Left lung (tissue), 10 donors: ENCODE data around the gene FLCN. TPM values are rescaled to one million over a fixed set of nuclear protein-coding genes. Genes with fewer than 3 reads are reported as not detected.

ENCODE experiments used
- ATAC-seq: fragments of 200-7000 bp; cut with Tn5 transposase; one replicate; pipeline ENCODE4 v1.9.1; 2020; ENCODE audit warnings: moderate library complexity
- DNase-seq, 4 donors: peaks; one replicate each; pipeline ENCODE4 v3.0.0-alpha.2; 2013 to 2020
- H3K27ac ChIP-seq, 2 donors: fragments of 200-600 bp; sonication (generic) in 1 of 2; one replicate each; pipeline versions ENCODE4 v1.5.0 to v1.8.0; 2020 to 2021
- H3K27me3 ChIP-seq, 2 donors: fragments of 200-600 bp; sonication (generic) in 1 of 2; one replicate each; pipeline versions ENCODE4 v1.5.0 to v1.8.0; 2020 to 2021
- H3K36me3 ChIP-seq, 2 donors: fragments of 200-600 bp; sonication (generic) in 1 of 2; one replicate each; pipeline versions ENCODE4 v1.5.0 to v1.8.0; 2020 to 2021
- H3K4me1 ChIP-seq, 2 donors: fragments of 200-600 bp; one replicate each; pipeline ENCODE4 v1.8.0; 2021
- H3K4me3 ChIP-seq, 2 donors: fragments of 200-600 bp; sonication (generic) in 1 of 2; one replicate each; pipeline versions ENCODE4 v1.5.0 to v1.8.0; 2020 to 2021; ENCODE audit warnings: mild to moderate bottlenecking in 1 of 2
- H3K9me3 ChIP-seq, 2 donors: fragments of 200-600 bp; sonication (generic) in 1 of 2; one replicate each; pipeline versions ENCODE4 v1.5.0 to v1.8.0; 2020 to 2021
- intact Hi-C, 2 donors: fragments of 100-400 bp; cut with DNase I; formaldehyde crosslinking; loops; one replicate each; pipeline versions ENCODE4 v1.11.2 to v1.14.2; 2022
- polyA plus RNA-seq, 6 donors: library from polyadenylated mRNA; unstranded; fragments of 120-200 nt; gene quantifications; one replicate each; pipeline ENCODE4 v1.2.1, GENCODE V29; 2013; ENCODE audit not compliant: insufficient read length in 6 of 6
- total RNA-seq, 2 donors: library from RNA; stranded (reverse); fragmentation: NEBNext Ultra II Directional; extraction: Animal tissue kit (Norgen Biotek cat#: 25700); gene quantifications; one replicate each; pipeline ENCODE4 v1.2.1, GENCODE V29; 2021
- TF ChIP-seq, protein P1 (sequence below), 2 donors: fragments of 200-600 bp; sonication (generic) in 1 of 2; IDR thresholded peaks; one replicate each; pipeline versions ENCODE4 v1.5.0 to v1.8.0; 2021; ENCODE audit warnings: antibody characterized with exemption in 2 of 2
- donor health status: DM: no; HTN: yes; CAD: no.
- donor health status: DM: no; HTN: no; CAD: no.

The FLCN gene
- total and polyA plus RNA-seq, 8 donors: 39.6 to 80.1 (median 50.8) TPM

DNA sequence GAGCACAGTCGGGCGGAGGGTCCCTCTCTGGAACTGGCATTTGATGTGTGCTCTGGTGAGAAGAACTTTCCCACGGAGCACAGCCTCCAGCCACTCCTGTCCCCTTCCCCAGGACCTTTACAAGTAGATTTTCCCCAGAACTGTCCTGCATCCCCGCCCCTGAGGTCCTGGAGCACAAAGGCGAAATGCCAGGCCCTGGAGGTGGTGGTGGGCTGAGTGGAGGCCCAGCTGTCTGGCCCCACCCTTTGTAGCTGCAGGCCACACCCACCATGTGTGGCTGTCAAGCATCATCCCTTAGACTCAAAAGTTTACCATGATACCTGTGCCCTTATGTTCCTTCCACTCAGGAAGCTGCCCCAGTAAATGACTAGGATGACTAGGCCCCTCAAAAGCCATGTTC, 68.6 kb downstream of the FLCN start:
- ATAC-seq: no peak
- TF ChIP-seq, protein P1, sequence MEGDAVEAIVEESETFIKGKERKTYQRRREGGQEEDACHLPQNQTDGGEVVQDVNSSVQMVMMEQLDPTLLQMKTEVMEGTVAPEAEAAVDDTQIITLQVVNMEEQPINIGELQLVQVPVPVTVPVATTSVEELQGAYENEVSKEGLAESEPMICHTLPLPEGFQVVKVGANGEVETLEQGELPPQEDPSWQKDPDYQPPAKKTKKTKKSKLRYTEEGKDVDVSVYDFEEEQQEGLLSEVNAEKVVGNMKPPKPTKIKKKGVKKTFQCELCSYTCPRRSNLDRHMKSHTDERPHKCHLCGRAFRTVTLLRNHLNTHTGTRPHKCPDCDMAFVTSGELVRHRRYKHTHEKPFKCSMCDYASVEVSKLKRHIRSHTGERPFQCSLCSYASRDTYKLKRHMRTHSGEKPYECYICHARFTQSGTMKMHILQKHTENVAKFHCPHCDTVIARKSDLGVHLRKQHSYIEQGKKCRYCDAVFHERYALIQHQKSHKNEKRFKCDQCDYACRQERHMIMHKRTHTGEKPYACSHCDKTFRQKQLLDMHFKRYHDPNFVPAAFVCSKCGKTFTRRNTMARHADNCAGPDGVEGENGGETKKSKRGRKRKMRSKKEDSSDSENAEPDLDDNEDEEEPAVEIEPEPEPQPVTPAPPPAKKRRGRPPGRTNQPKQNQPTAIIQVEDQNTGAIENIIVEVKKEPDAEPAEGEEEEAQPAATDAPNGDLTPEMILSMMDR (IDR thresholded peaks at IDR 0.05): no peak
- no peak overlapping the region for H3K27ac ChIP-seq
- H3K9me3 ChIP-seq: no peaks in the 10 kb centered on the region
- intact Hi-C loops: no loop called here
- DNase-seq: no peak
- H3K27me3 ChIP-seq: no peaks in the 10 kb centered on the region
- peaks cover 7 to 28% of the 10 kb centered on the region in 2 donors for H3K4me1 ChIP-seq
- H3K36me3 ChIP-seq: peaks cover 0 to 89% of the 10 kb centered on the region in 2 donors
- H3K4me3 ChIP-seq: no peak overlapping the region

- intact Hi-C loops: no loop called here
- ATAC-seq: no peak
- TF ChIP-seq, protein P1 (IDR thresholded peaks at IDR 0.05): no peak
- DNase-seq: peak in 1 of 4 donors; percentile 59
- H3K9me3 ChIP-seq: no peaks in the 10 kb centered on the region
- peaks cover 7 to 25% of the 10 kb centered on the region in 2 donors for H3K4me1 ChIP-seq
- H3K27me3 ChIP-seq: no peaks in the 10 kb centered on the region
- no peak overlapping the region for H3K4me3 ChIP-seq
- H3K36me3 ChIP-seq: peaks cover 0 to 89% of the 10 kb centered on the region in 2 donors
- H3K27ac ChIP-seq: no peak overlapping the region
These were observed 69.0 kb downstream of the FLCN start for GRCh38 chr17:17167986-17168385.

DNA sequence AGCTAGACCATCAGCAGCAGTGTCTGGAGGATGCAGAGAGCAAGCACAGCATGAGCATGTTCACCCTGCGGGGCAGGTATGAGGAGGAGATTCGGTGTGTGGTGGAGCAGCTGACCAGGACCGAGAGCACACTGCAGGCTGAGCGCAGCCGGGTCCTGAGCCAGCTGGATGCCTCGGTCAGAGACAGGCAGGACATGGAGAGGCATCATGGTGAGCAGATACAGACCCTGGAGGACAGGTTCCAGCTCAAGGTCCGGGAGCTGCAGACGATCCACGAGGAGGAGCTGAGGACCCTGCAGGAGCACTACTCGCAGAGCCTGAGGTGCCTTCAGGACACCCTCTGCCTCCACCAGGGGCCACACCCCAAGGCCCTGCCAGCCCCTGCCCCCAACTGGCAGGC, 69.6 kb downstream of the FLCN start:
- peaks cover 0 to 89% of the 10 kb centered on the region in 2 donors for H3K36me3 ChIP-seq
- H3K4me1 ChIP-seq: peaks cover 7 to 19% of the 10 kb centered on the region in 2 donors
- H3K9me3 ChIP-seq: no peaks in the 10 kb centered on the region
- no peak for ATAC-seq
- TF ChIP-seq, protein P1 (IDR thresholded peaks at IDR 0.05): no peak
- H3K27ac ChIP-seq: no peak overlapping the region
- no peaks in the 10 kb centered on the region for H3K27me3 ChIP-seq
- no peak overlapping the region for H3K4me3 ChIP-seq
- intact Hi-C loops: no loop called here
- peak in 1 of 4 donors; percentile 43 for DNase-seq

- no peak overlapping the region for H3K4me3 ChIP-seq
- no peak for ATAC-seq
- no peaks in the 10 kb centered on the region for H3K27me3 ChIP-seq
- TF ChIP-seq, protein P1 (IDR thresholded peaks at IDR 0.05): no peak
- intact Hi-C loops: no loop called here
- peak in 1 of 4 donors; percentile 41 for DNase-seq
- H3K36me3 ChIP-seq: peaks cover 0 to 89% of the 10 kb centered on the region in 2 donors
- H3K9me3 ChIP-seq: no peaks in the 10 kb centered on the region
- H3K27ac ChIP-seq: no peak overlapping the region
- H3K4me1 ChIP-seq: peaks cover 7 to 12% of the 10 kb centered on the region in 2 donors
These were observed 70.5 kb downstream of the FLCN start for GRCh38 chr17:17166446-17166845.

DNA sequence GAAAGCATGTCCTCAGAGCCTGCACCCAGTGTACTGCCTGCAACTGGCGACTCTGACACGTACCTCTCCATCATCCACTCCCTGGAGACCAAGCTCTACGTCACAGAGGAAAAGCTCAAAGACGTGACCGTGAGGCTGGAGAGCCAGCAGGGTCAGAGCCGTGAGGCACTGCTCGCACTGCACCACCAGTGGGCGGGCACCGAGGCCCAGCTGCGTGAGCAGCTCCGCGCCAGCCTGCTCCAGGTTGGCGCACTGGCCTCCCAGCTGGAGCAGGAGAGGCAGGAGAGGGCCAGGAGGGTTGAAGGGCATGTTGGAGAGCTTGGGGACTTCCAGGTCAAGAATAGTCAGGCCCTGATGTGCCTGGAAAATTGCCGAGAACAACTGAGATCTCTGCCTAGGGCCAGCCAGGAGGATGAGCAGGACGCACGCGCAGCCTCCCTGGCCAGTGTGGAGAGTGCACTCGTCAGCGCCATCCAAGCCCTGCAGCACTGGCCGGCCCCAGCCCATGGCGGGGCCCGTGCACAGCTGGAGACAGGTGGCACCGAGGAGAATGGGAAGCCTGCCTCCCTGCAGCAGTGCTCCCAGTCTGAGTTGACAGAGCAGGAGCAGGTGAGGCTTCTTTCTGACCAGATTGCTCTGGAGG, 71.2 kb downstream of the FLCN start:
- H3K4me1 ChIP-seq: peaks cover 4 to 8% of the 10 kb centered on the region in 2 donors
- intact Hi-C loops: no loop called here
- DNase-seq (peak in 1 of 4 donors; percentile 56), ATAC-seq (no peak)
- H3K36me3 ChIP-seq: peaks cover 0 to 91% of the 10 kb centered on the region in 2 donors
- no peaks in the 10 kb centered on the region for H3K27me3 ChIP-seq
- H3K27ac ChIP-seq: no peak overlapping the region
- no peak overlapping the region for H3K4me3 ChIP-seq
- no peaks in the 10 kb centered on the region for H3K9me3 ChIP-seq
- TF ChIP-seq, protein P1 (IDR thresholded peaks at IDR 0.05): no peak
